GM19328 (cell line): ENCODE measurements around the gene MRPL58.
"Not testable (repeated sequence)": the region's sequence is repeated elsewhere in the genome, so short reads cannot be mapped to it uniquely, and the experiment has no call there.

Source experiments
- ATAC-seq: cut with Tn5 transposase; IDR thresholded peaks from one replicate; pipeline ENCODE4 v1.9.1; 2021; ENCODE audit warnings: mild to moderate bottlenecking, moderate library complexity; ENCODE audit not compliant: unreplicated experiment

Gene MRPL58

GRCh38 chr17:74987418-74987908 lies 25.0 kb upstream of the MRPL58 start, which contains the start of gene CDR2L:
TSS of gene CDR2L (plus strand) at chr17:74987632. CDS start at chr17:74988044, 412 bp downstream.
- ATAC-seq: peak; percentile 91

- peak; percentile 22 for ATAC-seq
Observed at GRCh38 chr17:74987909-74988711, 24.4 kb upstream of the MRPL58 start.

- ATAC-seq: no peak
Observed at GRCh38 chr17:74990581-74991105, 21.8 kb upstream of the MRPL58 start.

GRCh38 chr17:74992223-74992622 lies 20.2 kb upstream of the MRPL58 start:
- ATAC-seq: no peak

GRCh38 chr17:74994440-74994839 lies 18.0 kb upstream of the MRPL58 start:
- ATAC-seq: no peak

- ATAC-seq: no peak
Observed at GRCh38 chr17:74995847-74996246, 16.6 kb upstream of the MRPL58 start.

GRCh38 chr17:74998783-74999182 lies 13.7 kb upstream of the MRPL58 start:
- no peak for ATAC-seq

GRCh38 chr17:74999523-74999922 lies 12.9 kb upstream of the MRPL58 start:
- no peak for ATAC-seq

- ATAC-seq: no peak
Observed at GRCh38 chr17:75001915-75002843, 10.3 kb upstream of the MRPL58 start.

- ATAC-seq: no peak
Observed at GRCh38 chr17:75003070-75003956, 9.2 kb upstream of the MRPL58 start.

- ATAC-seq: no peak
Observed at GRCh38 chr17:75003957-75004355, 8.5 kb upstream of the MRPL58 start.

- no peak for ATAC-seq
Observed at GRCh38 chr17:75004371-75004770, 8.1 kb upstream of the MRPL58 start.

- no peak for ATAC-seq
Observed at GRCh38 chr17:75005291-75005690, 7.2 kb upstream of the MRPL58 start.

- not testable (repeated sequence) for ATAC-seq
Observed at GRCh38 chr17:75006084-75006483, 6.4 kb upstream of the MRPL58 start.

- no peak for ATAC-seq
Observed at GRCh38 chr17:75006653-75007052, 5.8 kb upstream of the MRPL58 start.

- ATAC-seq: no peak
Observed at GRCh38 chr17:75008373-75008772, 4.1 kb upstream of the MRPL58 start.

GRCh38 chr17:75009139-75009724 lies 3.2 kb upstream of the MRPL58 start:
- no peak for ATAC-seq

- no peak for ATAC-seq
Observed at GRCh38 chr17:75010683-75011400, 1.6 kb upstream of the MRPL58 start.

GRCh38 chr17:75011401-75012095 lies 922 bp upstream of the MRPL58 start:
- ATAC-seq: no peak
